ENCODE results near the gene SH3YL1. TPM values are rescaled to one million over a fixed set of nuclear protein-coding genes. Genes with fewer than 3 reads are reported as not detected.

The SH3YL1 gene
- total and polyA plus RNA-seq, 2 of the 4 experiments (the other 2 are of a cell fraction), result 18.1 to 21.2 TPM

DNA sequence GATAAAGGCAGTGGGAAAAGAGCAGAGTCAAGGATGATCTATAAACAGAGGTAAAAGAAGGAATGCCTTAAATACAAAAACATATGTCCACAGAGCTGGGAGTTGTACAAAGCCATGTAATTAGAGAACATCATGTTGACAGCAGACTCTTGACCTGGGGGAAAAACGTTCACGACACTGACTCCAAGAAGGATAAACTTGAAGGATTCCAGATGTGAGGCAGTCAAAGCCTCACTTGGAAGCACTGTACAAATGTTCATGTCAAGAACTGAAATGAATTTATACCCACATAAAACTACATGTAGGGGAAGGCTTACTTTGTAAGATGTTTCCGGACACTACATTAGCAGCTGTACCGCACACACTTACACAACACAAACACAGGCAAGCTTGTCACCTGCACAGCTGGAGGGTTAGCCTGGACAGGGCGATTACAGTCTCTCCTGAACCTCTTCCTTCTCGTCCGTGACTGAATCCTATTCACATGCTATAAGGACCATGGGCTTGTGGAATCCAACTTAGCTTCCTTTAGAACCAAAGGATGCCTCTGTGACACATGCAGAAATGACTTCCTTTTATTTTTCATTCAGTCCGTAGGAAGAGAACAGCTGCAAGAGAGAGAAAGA lies 88.6 kb downstream of the SH3YL1 start:
- H4K8ac ChIP-seq (ENCODE audit: low read depth in 2 of 2, low read length in 2 of 2), result no peak overlapping the region
- H3K4me2 ChIP-seq (ENCODE audit: low read depth, low read length), result no peak overlapping the region
- no peak overlapping the region for H3K14ac ChIP-seq (replicated peaks; ENCODE audit: low read depth, low read length)
- H3K9ac ChIP-seq (ENCODE audit: low read depth, low read length), result no peak overlapping the region
- H4K5ac ChIP-seq (ENCODE audit: low read depth, low read length), result no peak overlapping the region
- H3K27ac ChIP-seq (ENCODE audit: insufficient read depth, low read length), result no peak overlapping the region
- H2BK15ac ChIP-seq (ENCODE audit: low read depth, low read length), result no peak overlapping the region
- H2AFZ ChIP-seq (replicated peaks; ENCODE audit: low read length, poor library complexity), result no peak overlapping the region
- no peak overlapping the region for H2BK120ac ChIP-seq (ENCODE audit: low read depth, low read length)
- in situ Hi-C loops (cut with MboI; ENCODE audit: low sequenced_read_pairs), result no loop called here
- H3K56ac ChIP-seq (ENCODE audit: extremely low read depth, insufficient read depth, low read length), result no peak overlapping the region
- H3K79me1 ChIP-seq (ENCODE audit: low read depth in 1 of 2, low read length in 2 of 2), result no peaks in the 10 kb centered on the region
- H3K36me3 ChIP-seq (ENCODE audit: control insufficient read depth, insufficient read depth, low read length), result no peaks in the 10 kb centered on the region
- no peak overlapping the region for H2BK5ac ChIP-seq (ENCODE audit: low read depth, low read length, poor library complexity, severe bottlenecking)
- ChIA-PET POLR2A (ENCODE audit: unreplicated experiment) (no interaction called here), CTCF (no interaction called here)
- no peaks in the 10 kb centered on the region for H3K27me3 ChIP-seq (ENCODE audit: control insufficient read depth, insufficient read depth, low read length)
- no peak overlapping the region for H4K91ac ChIP-seq (ENCODE audit: insufficient read depth, low read depth, low read length)
- no peak overlapping the region for H2AK5ac ChIP-seq (ENCODE audit: low read depth, low read length)
- intact Hi-C loops (cut with micrococcal nuclease), result no loop called here
- no peaks in the 10 kb centered on the region for H4K20me1 ChIP-seq (ENCODE audit: insufficient read depth, low read length)
- ATAC-seq (ENCODE audit: low read depth) (no peak), DNase-seq (no peak)
- no peak overlapping the region for H3K4ac ChIP-seq (ENCODE audit: low read depth, low read length)
- BruUV-seq (replicated peaks), result no TSS peak
- H2BK20ac ChIP-seq (ENCODE audit: low read depth, low read length), result no peak overlapping the region
- H3K23ac ChIP-seq (ENCODE audit: low read depth, low read length), result no peak overlapping the region
- no peak overlapping the region for H2AK9ac ChIP-seq (replicated peaks; ENCODE audit: low read depth, low read length, poor library complexity)
- H3K4me1 ChIP-seq (ENCODE audit: control insufficient read depth, insufficient read depth, low read length), result no peaks in the 10 kb centered on the region
- no peaks in the 10 kb centered on the region for H3K9me1 ChIP-seq (ENCODE audit: insufficient read depth, low read length)
- 10% methylated on average over 2 of the region's 8 CpGs; no CpG with 5 or more reads in 1 of the 2 experiments for WGBS, 2 experiments (ENCODE audit: extremely low coverage in 2 of 2, insufficient read length in 1 of 2)
- H3K9me3 ChIP-seq (ENCODE audit: control insufficient read depth, insufficient read depth, low read length), result peaks cover 12% of the 10 kb centered on the region
- TF ChIP-seq NFE2L2 (IDR thresholded peaks at IDR 0.05; ENCODE audit: low read depth, low read length), result no peak
- no peak for TF ChIP-seq CHD1 (IDR thresholded peaks at IDR 0.05; ENCODE audit: low read depth, low read length)
- TF ChIP-seq, protein P1, sequence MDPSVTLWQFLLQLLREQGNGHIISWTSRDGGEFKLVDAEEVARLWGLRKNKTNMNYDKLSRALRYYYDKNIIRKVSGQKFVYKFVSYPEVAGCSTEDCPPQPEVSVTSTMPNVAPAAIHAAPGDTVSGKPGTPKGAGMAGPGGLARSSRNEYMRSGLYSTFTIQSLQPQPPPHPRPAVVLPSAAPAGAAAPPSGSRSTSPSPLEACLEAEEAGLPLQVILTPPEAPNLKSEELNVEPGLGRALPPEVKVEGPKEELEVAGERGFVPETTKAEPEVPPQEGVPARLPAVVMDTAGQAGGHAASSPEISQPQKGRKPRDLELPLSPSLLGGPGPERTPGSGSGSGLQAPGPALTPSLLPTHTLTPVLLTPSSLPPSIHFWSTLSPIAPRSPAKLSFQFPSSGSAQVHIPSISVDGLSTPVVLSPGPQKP (IDR thresholded peaks at IDR 0.05; ENCODE audit: borderline replicate concordance, low read depth, low read length), result no peak
- TF ChIP-seq RCOR1 (IDR thresholded peaks at IDR 0.05; ENCODE audit: insufficient replicate concordance, low read length), result no peak
- TF ChIP-seq POLR2A (IDR thresholded peaks at IDR 0.05; ENCODE audit: low read depth, low read length), result no peak
- TF ChIP-seq BHLHE40 (IDR thresholded peaks at IDR 0.05; ENCODE audit: low read depth, low read length), result no peak
- no peak for TF ChIP-seq SMC3 (IDR thresholded peaks at IDR 0.05; ENCODE audit: low read depth, low read length)
- TF ChIP-seq RAD21 (IDR thresholded peaks at IDR 0.05; ENCODE audit: low read length), result no peak
- TF ChIP-seq MAZ (IDR thresholded peaks at IDR 0.05; ENCODE audit: borderline replicate concordance, low read depth, low read length), result no peak
- TF ChIP-seq MXI1 (IDR thresholded peaks at IDR 0.05; ENCODE audit: borderline replicate concordance, low read depth, low read length), result no peak
- TF ChIP-seq, protein P2, sequence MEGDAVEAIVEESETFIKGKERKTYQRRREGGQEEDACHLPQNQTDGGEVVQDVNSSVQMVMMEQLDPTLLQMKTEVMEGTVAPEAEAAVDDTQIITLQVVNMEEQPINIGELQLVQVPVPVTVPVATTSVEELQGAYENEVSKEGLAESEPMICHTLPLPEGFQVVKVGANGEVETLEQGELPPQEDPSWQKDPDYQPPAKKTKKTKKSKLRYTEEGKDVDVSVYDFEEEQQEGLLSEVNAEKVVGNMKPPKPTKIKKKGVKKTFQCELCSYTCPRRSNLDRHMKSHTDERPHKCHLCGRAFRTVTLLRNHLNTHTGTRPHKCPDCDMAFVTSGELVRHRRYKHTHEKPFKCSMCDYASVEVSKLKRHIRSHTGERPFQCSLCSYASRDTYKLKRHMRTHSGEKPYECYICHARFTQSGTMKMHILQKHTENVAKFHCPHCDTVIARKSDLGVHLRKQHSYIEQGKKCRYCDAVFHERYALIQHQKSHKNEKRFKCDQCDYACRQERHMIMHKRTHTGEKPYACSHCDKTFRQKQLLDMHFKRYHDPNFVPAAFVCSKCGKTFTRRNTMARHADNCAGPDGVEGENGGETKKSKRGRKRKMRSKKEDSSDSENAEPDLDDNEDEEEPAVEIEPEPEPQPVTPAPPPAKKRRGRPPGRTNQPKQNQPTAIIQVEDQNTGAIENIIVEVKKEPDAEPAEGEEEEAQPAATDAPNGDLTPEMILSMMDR (conservative IDR thresholded peaks at IDR 0.05; ENCODE audit: low read depth, low read length), result no peak
- no peak for TF ChIP-seq CEBPB (IDR thresholded peaks at IDR 0.05; ENCODE audit: low read depth, low read length)
- TF ChIP-seq MAFK (IDR thresholded peaks at IDR 0.05; ENCODE audit: low read depth, low read length), result no peak
- TF ChIP-seq RFX5 (IDR thresholded peaks at IDR 0.05; ENCODE audit: low read depth, low read length), result no peak
- no peak for TF ChIP-seq FOS (IDR thresholded peaks at IDR 0.05; ENCODE audit: low read depth, low read length)
- TF ChIP-seq, protein P3, sequence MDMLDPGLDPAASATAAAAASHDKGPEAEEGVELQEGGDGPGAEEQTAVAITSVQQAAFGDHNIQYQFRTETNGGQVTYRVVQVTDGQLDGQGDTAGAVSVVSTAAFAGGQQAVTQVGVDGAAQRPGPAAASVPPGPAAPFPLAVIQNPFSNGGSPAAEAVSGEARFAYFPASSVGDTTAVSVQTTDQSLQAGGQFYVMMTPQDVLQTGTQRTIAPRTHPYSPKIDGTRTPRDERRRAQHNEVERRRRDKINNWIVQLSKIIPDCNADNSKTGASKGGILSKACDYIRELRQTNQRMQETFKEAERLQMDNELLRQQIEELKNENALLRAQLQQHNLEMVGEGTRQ (IDR thresholded peaks at IDR 0.05; ENCODE audit: low read depth, low read length), result no peak
- no peak overlapping the region for H3K18ac ChIP-seq (ENCODE audit: low read depth, low read length)
- dilution Hi-C loops (cut with HindIII; ENCODE audit: low sequenced_read_pairs, unreplicated experiment), result no loop called here
- no peak overlapping the region for H3K4me3 ChIP-seq (ENCODE audit: insufficient read depth, low read depth, low read length)

Data from IMR-90 (cell line).